T-cell (primary cell): ENCODE data around the gene CDK12. TPM values are rescaled to one million over a fixed set of nuclear protein-coding genes. Genes with fewer than 3 reads are reported as not detected.
"Not testable (repeated sequence)": the region's sequence is repeated elsewhere in the genome, so short reads cannot be mapped to it uniquely, and the experiment has no call there.

Source experiments
- ATAC-seq, 4 experiments: fragments of 200-7000 bp in 3 of 4; fragments of 150-1000 bp in 1 of 4; cut with Tn5 transposase; replicated peaks in 1 of 4; 1 replicate in 3 of 4; 2 replicates in 1 of 4; pipeline ENCODE4 v1.10.0; 2021; ENCODE audit warnings: moderate library complexity in 3 of 4, mild to moderate bottlenecking in 2 of 4, moderate number of reproducible peaks in 1 of 4
- CTCF ChIA-PET, 2 donors: fragments of 300-600 bp; sonication (Branson Sonifier 250); formaldehyde crosslinking; loops; one replicate each; lab custom pipeline; 2022; ENCODE audit warnings: antibody characterized with exemption in 2 of 2; lab: Charles Lee
- POLR2A ChIA-PET, 2 donors: fragments of 300-600 bp; sonication (Branson Sonifier 250); formaldehyde crosslinking; loops; one replicate each; lab custom pipeline; 2022; ENCODE audit warnings: antibody characterized with exemption in 2 of 2; lab: Charles Lee
- DNase-seq, 35 experiments: peaks; one replicate each; pipeline versions ENCODE4 v3.0.0 to v3.0.0-alpha.2; 2013 to 2023
- H3K27ac ChIP-seq: one replicate; pipeline ENCODE4 v1.5.1; 2013; ENCODE audit warnings: low read length
- H3K27me3 ChIP-seq, 2 experiments: replicated peaks in 1 of 2; 1 replicate in 1 of 2; 2 replicates in 1 of 2; pipeline versions ENCODE4 v1.6.1 to v1.7.0; 2013; ENCODE audit warnings: low read length in 1 of 2, mixed read lengths in 1 of 2; ENCODE audit not compliant: control insufficient read depth in 2 of 2, insufficient read depth in 2 of 2; ENCODE audit errors: extremely low read depth in 1 of 2
- H3K36me3 ChIP-seq, 2 donors: 1 replicate in 1 of 2; 2 replicates in 1 of 2; pipeline versions ENCODE4 v1.6.1 to v1.7.0; 2013; ENCODE audit warnings: low read length in 1 of 2; ENCODE audit not compliant: control insufficient read depth in 2 of 2, insufficient read depth in 1 of 2; ENCODE audit errors: extremely low read depth in 1 of 2
- H3K4me1 ChIP-seq, 2 experiments: 1 replicate in 1 of 2; 2 replicates in 1 of 2; pipeline versions ENCODE4 v1.6.1 to v1.7.0; 2013; ENCODE audit warnings: low read length in 2 of 2, mixed read lengths in 1 of 2; ENCODE audit not compliant: insufficient read depth in 2 of 2, control insufficient read depth in 1 of 2; ENCODE audit errors: extremely low read depth in 1 of 2
- H3K4me3 ChIP-seq, 2 donors: 1 replicate in 1 of 2; 2 replicates in 1 of 2; pipeline versions ENCODE4 v1.5.1 to v1.7.0; 2013; ENCODE audit warnings: mild to moderate bottlenecking in 2 of 2, low read length in 1 of 2, moderate library complexity in 1 of 2; ENCODE audit not compliant: control insufficient read depth in 1 of 2; ENCODE audit errors: extremely low read depth in 1 of 2
- H3K9me3 ChIP-seq: 2 replicates; pipeline ENCODE4 v1.7.0; 2013
- H3K27ac Mint-ChIP-seq, 2 donors: one replicate each; pipeline ENCODE4 v1.8.0; 2020 to 2021; ENCODE audit warnings: mild to moderate bottlenecking in 2 of 2, mixed read lengths in 2 of 2
- H3K27me3 Mint-ChIP-seq, 2 donors: one replicate each; pipeline ENCODE4 v1.8.0; 2021 to 2022; ENCODE audit warnings: mixed read lengths in 2 of 2
- H3K36me3 Mint-ChIP-seq: one replicate; pipeline ENCODE4 v1.8.0; 2021; ENCODE audit warnings: mixed read lengths
- H3K4me1 Mint-ChIP-seq, 3 donors: one replicate each; pipeline ENCODE4 v1.8.0; 2020 to 2022; ENCODE audit warnings: mixed read lengths in 3 of 3, mild to moderate bottlenecking in 1 of 3
- H3K4me3 Mint-ChIP-seq, 3 donors: one replicate each; pipeline ENCODE4 v1.8.0; 2020 to 2022; ENCODE audit warnings: mild to moderate bottlenecking in 3 of 3, mixed read lengths in 3 of 3, moderate library complexity in 3 of 3
- H3K9me3 Mint-ChIP-seq, 3 donors: one replicate each; pipeline ENCODE4 v1.8.0; 2020 to 2022; ENCODE audit warnings: mixed read lengths in 3 of 3
- WGBS: methylation state at CpG from one replicate; pipeline ENCODE4 v1.1.5; 2013; ENCODE audit warnings: missing lambda C conversion rate; ENCODE audit not compliant: insufficient coverage; 5-methylcytosine and 5-hydroxymethylcytosine counted together
- total RNA-seq, 35 experiments: library from RNA in 6 of 35; stranded (reverse) in 6 of 35; fragments of 120-200 nt in 1 of 35; gene quantifications; one replicate each; pipeline versions ENCODE4 v1.2.1 to v1.2.4 and lab custom pipeline; 2013 to 2026

Gene CDK12
- total RNA-seq (100 to 1,000 TPM in 4 of 5 donors, 10 to 100 TPM in 1; 95.6 to 108 (median 104) TPM), total RNA-seq (lab: John Stamatoyannopoulos, UW) (133 to 209 (median 163) reads per million in 29 experiments)
- total RNA-seq (2013), result 79.4 TPM

DNA sequence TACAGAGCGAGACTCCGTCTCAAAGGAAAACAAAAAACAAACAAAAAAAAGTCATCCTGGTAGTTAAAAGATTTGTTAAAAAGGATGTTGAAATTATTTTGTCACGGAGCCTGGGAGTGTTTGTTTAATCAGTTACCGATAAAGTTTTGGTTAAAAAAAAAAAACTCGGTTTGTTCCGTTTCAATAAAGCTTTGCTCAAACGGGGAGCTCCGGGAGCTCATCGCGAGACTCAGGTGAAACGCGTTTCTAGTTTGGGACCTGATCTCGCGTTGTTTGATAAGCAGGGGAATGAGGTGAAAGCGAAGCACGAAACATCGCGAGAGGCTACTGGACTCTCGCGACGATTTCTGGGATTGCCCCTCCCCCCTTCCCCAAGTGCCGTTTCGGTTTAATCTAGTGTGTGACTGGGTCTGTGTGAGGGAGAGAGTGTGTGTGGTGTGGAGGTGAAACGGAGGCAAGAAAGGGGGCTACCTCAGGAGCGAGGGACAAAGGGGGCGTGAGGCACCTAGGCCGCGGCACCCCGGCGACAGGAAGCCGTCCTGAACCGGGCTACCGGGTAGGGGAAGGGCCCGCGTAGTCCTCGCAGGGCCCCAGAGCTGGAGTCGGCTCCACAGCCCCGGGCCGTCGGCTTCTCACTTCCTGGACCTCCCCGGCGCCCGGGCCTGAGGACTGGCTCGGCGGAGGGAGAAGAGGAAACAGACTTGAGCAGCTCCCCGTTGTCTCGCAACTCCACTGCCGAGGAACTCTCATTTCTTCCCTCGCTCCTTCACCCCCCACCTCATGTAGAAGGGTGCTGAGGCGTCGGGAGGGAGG, at the start of gene CDK12:
TSS of gene CDK12 (plus strand) at position 374 of the 813 bp plus-strand sequence. CDS start 586 bp downstream, outside the sequence.
- Mint-ChIP-seq H3K27ac (peak within 1 kb of the TSS; percentile 94 to 98), H3K36me3 (peaks cover 5% of the 10 kb centered on the region), H3K27me3 (no peaks in the 10 kb centered on the region), H3K9me3 (no peaks in the 10 kb centered on the region), H3K4me1 (peaks cover 34 to 44% (median 41%) of the 10 kb centered on the region in 3 donors), H3K4me3 (peak within 1 kb of the TSS; percentile 92 to 94 (median 93))
- POLR2A ChIA-PET, result interaction anchor here (0.5 to 3.1 kb wide), 7 partner anchors 8 to 1186 kb away, joined by 3 to 26 read pairs (median 3); partner anchors contain the start of genes MED1 (in 2 of the 2), SMARCE1 (in 1 of the 2) and WIPF2 (in 1 of the 2)
- Histone ChIP-seq H3K27ac (peak within 1 kb of the TSS; percentile 98), H3K4me3 (peak within 1 kb of the TSS; percentile 97 to 100), H3K27me3 (no peaks in the 10 kb centered on the region), H3K36me3 (peaks cover 0 to 2% of the 10 kb centered on the region in 2 donors), H3K9me3 (no peaks in the 10 kb centered on the region), H3K4me1 (peaks cover 17 to 33% of the 10 kb centered on the region in 2 experiments)
- CTCF ChIA-PET, result interaction anchor here (0.6 to 2.8 kb wide), 6 partner anchors 10 to 594 kb away, joined by 3 to 23 read pairs (median 3); partner anchors contain the start of gene MED1 (in 1 of the 2)
- DNase-seq (peak; percentile 87 to 99 (median 94)), ATAC-seq (peak; percentile 85 to 89 (median 87))
- WGBS, result under 1% methylated on average over 24 of the region's 51 CpGs

- H3K9me3 Mint-ChIP-seq, result no peaks in the 10 kb centered on the region
- no peak overlapping the region for H3K4me3 Mint-ChIP-seq
- Histone ChIP-seq H3K36me3 (peaks cover 11 to 71% of the 10 kb centered on the region in 2 donors), H3K9me3 (no peaks in the 10 kb centered on the region), H3K27ac (no peak overlapping the region), H3K4me3 (no peak overlapping the region), H3K27me3 (no peaks in the 10 kb centered on the region), H3K4me1 (no peaks in the 10 kb centered on the region)
- CTCF ChIA-PET, result interaction anchor here (0.6 to 0.7 kb wide), 3 partner anchors 8 to 456 kb away, joined by 3 to 18 read pairs (median 3); no protein-coding TSS in a partner anchor
- WGBS, result no CpG with 5 or more reads among the region's 1 CpG
- DNase-seq, result no peak
- ATAC-seq, result no peak
- no peaks in the 10 kb centered on the region for H3K4me1 Mint-ChIP-seq
- no peak overlapping the region for H3K27ac Mint-ChIP-seq
- H3K27me3 Mint-ChIP-seq, result no peaks in the 10 kb centered on the region
- peaks cover 18% of the 10 kb centered on the region for H3K36me3 Mint-ChIP-seq
- POLR2A ChIA-PET, result interaction anchor here in 1 of 2 donors (0.7 kb wide), 1 partner anchor 18 kb away, joined by 4 read pairs; no protein-coding TSS in a partner anchor
Measured at GRCh38 chr17:39416141-39416540, 45.1 kb upstream of the CDK12 start.

DNA sequence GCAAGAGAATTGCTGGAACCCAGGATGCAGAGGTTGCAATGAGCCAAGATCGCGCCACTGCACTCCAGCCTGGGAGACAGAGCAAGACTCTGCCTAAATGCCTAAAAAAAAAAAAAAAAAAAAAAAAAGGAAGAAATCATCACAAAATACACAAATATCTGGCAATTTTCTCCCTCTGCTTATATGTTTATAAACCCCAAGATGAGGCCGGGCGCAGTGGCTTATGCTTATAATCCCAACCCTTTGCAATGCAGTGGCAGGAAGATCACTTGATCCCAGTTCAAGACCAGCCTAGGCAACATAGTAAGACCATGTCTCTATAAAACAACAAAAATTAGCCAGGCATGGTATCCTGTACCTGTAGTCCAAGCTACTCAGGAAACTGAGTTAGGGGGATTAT, 31.7 kb upstream of the CDK12 start:
- Mint-ChIP-seq H3K27ac (no peak overlapping the region), H3K27me3 (no peaks in the 10 kb centered on the region), H3K4me3 (no peak overlapping the region), H3K4me1 (no peaks in the 10 kb centered on the region), H3K9me3 (no peaks in the 10 kb centered on the region), H3K36me3 (peaks cover 29% of the 10 kb centered on the region)
- Histone ChIP-seq H3K4me3 (no peak overlapping the region), H3K27me3 (no peaks in the 10 kb centered on the region), H3K4me1 (no peaks in the 10 kb centered on the region), H3K9me3 (no peaks in the 10 kb centered on the region), H3K27ac (no peak overlapping the region), H3K36me3 (peaks cover 11 to 76% of the 10 kb centered on the region in 2 donors)
- no CpG with 5 or more reads among the region's 4 CpGs for WGBS
- ChIA-PET CTCF (no interaction called here), POLR2A (no interaction called here)
- ATAC-seq, result no peak
- DNase-seq, result no peak

DNA sequence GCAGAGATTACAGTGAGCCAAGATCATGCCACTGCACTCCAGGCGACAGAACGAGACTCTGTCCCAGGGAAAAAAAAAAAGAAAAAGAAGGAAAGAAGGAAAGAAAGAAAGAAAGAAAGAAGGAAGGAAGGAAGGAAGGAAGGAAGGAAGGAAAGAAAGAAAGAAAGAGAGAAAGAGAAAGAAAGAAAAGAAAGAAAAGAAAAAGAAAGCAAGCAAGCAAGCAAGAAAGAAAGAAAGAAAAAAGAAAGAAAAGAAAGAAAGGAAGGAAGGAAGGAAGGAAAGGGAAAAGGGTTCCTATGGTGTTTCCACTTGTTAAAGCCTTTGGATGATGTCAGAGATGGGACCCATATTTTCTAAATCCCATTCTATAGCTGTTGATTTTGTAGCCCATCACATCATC, 21.4 kb upstream of the CDK12 start:
- H3K4me3 ChIP-seq, CTCF ChIA-PET, H3K9me3 Mint-ChIP-seq, POLR2A ChIA-PET, H3K4me3 Mint-ChIP-seq, H3K27ac ChIP-seq, ATAC-seq, DNase-seq, H3K27me3 ChIP-seq, H3K27ac Mint-ChIP-seq, H3K27me3 Mint-ChIP-seq, H3K9me3 ChIP-seq, H3K4me1 ChIP-seq: not testable (repeated sequence)
- WGBS, result no CpG with 5 or more reads among the region's 2 CpGs
- peaks cover 0 to 63% of the 10 kb centered on the region in 2 donors for H3K36me3 ChIP-seq
- Mint-ChIP-seq H3K36me3 (peaks cover 43% of the 10 kb centered on the region), H3K4me1 (peaks cover 2 to 15% (median 10%) of the 10 kb centered on the region in 3 donors)

GRCh38 chr17:39443326-39443725, 18.0 kb upstream of the CDK12 start:
- peaks cover 45% of the 10 kb centered on the region for H3K36me3 Mint-ChIP-seq
- peaks cover 0 to 65% of the 10 kb centered on the region in 2 donors for H3K36me3 ChIP-seq
- H3K4me1 Mint-ChIP-seq, result peaks cover 11 to 25% (median 20%) of the 10 kb centered on the region in 3 donors
- ChIA-PET POLR2A (no interaction called here), CTCF (interaction anchor here (0.6 to 0.7 kb wide), 3 partner anchors 7 to 402 kb away, joined by 3 to 5 read pairs (median 4); no protein-coding TSS in a partner anchor)
- H3K27ac Mint-ChIP-seq, result no peak overlapping the region
- H3K9me3 ChIP-seq, result no peaks in the 10 kb centered on the region
- no peaks in the 10 kb centered on the region for H3K27me3 Mint-ChIP-seq
- H3K9me3 Mint-ChIP-seq, result no peaks in the 10 kb centered on the region
- peaks cover 0 to 3% of the 10 kb centered on the region in 2 experiments for H3K4me1 ChIP-seq
- ATAC-seq (no peak), DNase-seq (no peak)
- no peaks in the 10 kb centered on the region for H3K27me3 ChIP-seq
- no peak overlapping the region for H3K4me3 Mint-ChIP-seq
- no peak overlapping the region for H3K4me3 ChIP-seq
- no peak overlapping the region for H3K27ac ChIP-seq

- no peaks in the 10 kb centered on the region for H3K27me3 Mint-ChIP-seq
- WGBS, result 69% methylated on average over 2 of the region's 5 CpGs
- ChIA-PET CTCF (interaction anchor here in 1 of 2 donors (0.6 to 0.8 kb wide), 2 partner anchors 14 to 544 kb away, joined by 3 to 4 read pairs; partner anchors contain the start of gene CDK12), POLR2A (no interaction called here)
- Histone ChIP-seq H3K27me3 (no peaks in the 10 kb centered on the region), H3K4me1 (peaks cover 9 to 29% of the 10 kb centered on the region in 2 experiments), H3K9me3 (no peaks in the 10 kb centered on the region), H3K27ac (no peak overlapping the region), H3K4me3 (no peak overlapping the region), H3K36me3 (peaks cover 0 to 33% of the 10 kb centered on the region in 2 donors)
- H3K36me3 Mint-ChIP-seq, result peaks cover 19% of the 10 kb centered on the region
- H3K27ac Mint-ChIP-seq, result no peak overlapping the region
- peaks cover 37 to 50% (median 42%) of the 10 kb centered on the region in 3 donors for H3K4me1 Mint-ChIP-seq
- no peak for ATAC-seq
- no peak for DNase-seq
- no peaks in the 10 kb centered on the region for H3K9me3 Mint-ChIP-seq
- H3K4me3 Mint-ChIP-seq, result no peak overlapping the region
Measured at GRCh38 chr17:39447561-39447960, 13.7 kb upstream of the CDK12 start.
